CD4-positive, alpha-beta T cell treated with Interleukin-15 for 4 hours (primary cell): Measurements from ENCODE around the gene FAM200B.

Experiments used
- DNase-seq: peaks from one replicate; pipeline ENCODE4 v3.0.0-alpha.2; 2020; ENCODE audit warnings: low spot score

Gene FAM200B

GRCh38 chr4:15681372-15682241 lies at the start of gene FAM200B:
Gene FAM200B (plus strand): TSS chr4:15681827. CDS start chr4:15686978, 5,151 bp downstream.
- peak; percentile 97 for DNase-seq

- no peak for DNase-seq
Measured at GRCh38 chr4:15636818-15637217, 44.8 kb upstream of the FAM200B start.

- no peak for DNase-seq
Measured at GRCh38 chr4:15638418-15638817, 43.2 kb upstream of the FAM200B start.

GRCh38 chr4:15648600-15648999 lies 33.0 kb upstream of the FAM200B start:
- no peak for DNase-seq

- peak; percentile 77 for DNase-seq
Measured at GRCh38 chr4:15649914-15650545, 31.6 kb upstream of the FAM200B start.

GRCh38 chr4:15651676-15652075 lies 30.0 kb upstream of the FAM200B start:
- no peak for DNase-seq

- no peak for DNase-seq
Measured at GRCh38 chr4:15652191-15652590, 29.4 kb upstream of the FAM200B start.

GRCh38 chr4:15652841-15653240 lies 28.8 kb upstream of the FAM200B start:
- no peak for DNase-seq

GRCh38 chr4:15653420-15653819 lies 28.2 kb upstream of the FAM200B start:
- DNase-seq = no peak

GRCh38 chr4:15653864-15654592 lies 27.6 kb upstream of the FAM200B start:
- DNase-seq = peak; percentile 31

GRCh38 chr4:15654593-15655222 lies 26.9 kb upstream of the FAM200B start:
- DNase-seq = peak; percentile 17

GRCh38 chr4:15655223-15656037 lies 26.2 kb upstream of the FAM200B start, which contains the start of gene FBXL5:
Gene FBXL5 (minus strand): TSS chr4:15655357. CDS start chr4:15655287, 70 bp downstream.
- DNase-seq = peak; percentile 80

GRCh38 chr4:15656038-15656470 lies 25.6 kb upstream of the FAM200B start:
- no peak for DNase-seq

GRCh38 chr4:15657366-15657765 lies 24.3 kb upstream of the FAM200B start:
- no peak for DNase-seq

GRCh38 chr4:15658136-15658770 lies 23.4 kb upstream of the FAM200B start:
- no peak for DNase-seq

- no peak for DNase-seq
Measured at GRCh38 chr4:15658781-15659180, 22.8 kb upstream of the FAM200B start.

GRCh38 chr4:15659768-15660570 lies 21.7 kb upstream of the FAM200B start:
- DNase-seq = no peak

- no peak for DNase-seq
Measured at GRCh38 chr4:15665753-15666365, 15.8 kb upstream of the FAM200B start.

GRCh38 chr4:15667006-15667405 lies 14.6 kb upstream of the FAM200B start:
- no peak for DNase-seq
